ENCODE data around the gene BDP1. TPM values are rescaled to one million over a fixed set of nuclear protein-coding genes. Genes with fewer than 3 reads are reported as not detected.
"Not testable (repeated sequence)": the region's sequence is repeated elsewhere in the genome, so short reads cannot be mapped to it uniquely, and the experiment has no call there.

Gene BDP1, protein sequence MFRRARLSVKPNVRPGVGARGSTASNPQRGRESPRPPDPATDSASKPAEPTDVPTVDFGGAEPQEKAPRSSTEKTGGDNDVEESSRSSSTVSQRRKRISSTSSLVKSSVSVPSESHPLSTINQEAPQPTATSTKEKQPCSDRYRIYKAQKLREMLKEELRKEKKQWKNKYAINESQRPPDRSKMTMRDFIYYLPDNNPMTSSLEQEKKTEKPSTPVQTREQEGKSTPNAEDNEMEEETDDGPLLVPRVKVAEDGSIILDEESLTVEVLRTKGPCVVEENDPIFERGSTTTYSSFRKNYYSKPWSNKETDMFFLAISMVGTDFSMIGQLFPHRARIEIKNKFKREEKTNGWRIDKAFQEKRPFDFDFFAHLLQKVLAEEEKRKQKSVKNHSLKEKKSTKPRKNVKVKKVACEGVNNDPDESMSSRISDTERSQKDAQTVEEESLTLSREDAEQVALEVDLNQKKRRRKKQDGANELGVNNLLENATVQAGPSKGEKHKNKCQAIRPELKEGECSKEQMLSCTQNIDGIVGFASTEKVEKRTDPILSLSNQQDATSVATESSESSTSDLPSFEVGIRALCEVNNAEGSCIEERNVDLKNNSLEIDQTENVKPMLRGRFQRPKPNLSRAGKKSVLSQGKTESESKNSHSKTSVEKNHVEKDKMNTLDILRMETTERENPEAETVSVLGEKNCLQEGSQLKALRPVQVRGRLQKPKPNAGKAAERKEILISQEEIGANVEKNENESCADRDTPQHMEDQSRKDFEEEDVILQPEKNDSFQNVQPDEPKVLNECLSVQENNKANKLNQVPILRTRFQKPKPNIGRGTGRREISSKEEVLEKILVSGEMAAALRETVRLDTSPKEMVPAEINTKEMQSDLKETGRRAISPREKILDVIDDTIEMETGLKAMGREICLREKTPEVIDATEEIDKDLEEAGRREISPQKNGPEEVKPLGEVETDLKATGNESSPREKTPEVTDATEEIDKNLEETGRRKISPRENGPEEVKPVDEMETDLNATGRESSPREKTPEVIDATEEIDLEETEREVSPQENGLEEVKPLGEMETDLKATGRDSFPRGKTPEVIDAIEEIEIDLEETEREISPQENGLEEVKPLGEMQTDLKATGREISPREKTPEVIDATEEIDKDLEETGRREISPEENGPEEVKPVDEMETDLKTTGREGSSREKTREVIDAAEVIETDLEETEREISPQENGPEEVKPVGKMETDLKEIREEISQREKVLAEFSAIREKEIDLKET (N-terminal part only)
- total RNA-seq: 77.4 TPM
- 11.3 TPM for polyA plus RNA-seq

DNA sequence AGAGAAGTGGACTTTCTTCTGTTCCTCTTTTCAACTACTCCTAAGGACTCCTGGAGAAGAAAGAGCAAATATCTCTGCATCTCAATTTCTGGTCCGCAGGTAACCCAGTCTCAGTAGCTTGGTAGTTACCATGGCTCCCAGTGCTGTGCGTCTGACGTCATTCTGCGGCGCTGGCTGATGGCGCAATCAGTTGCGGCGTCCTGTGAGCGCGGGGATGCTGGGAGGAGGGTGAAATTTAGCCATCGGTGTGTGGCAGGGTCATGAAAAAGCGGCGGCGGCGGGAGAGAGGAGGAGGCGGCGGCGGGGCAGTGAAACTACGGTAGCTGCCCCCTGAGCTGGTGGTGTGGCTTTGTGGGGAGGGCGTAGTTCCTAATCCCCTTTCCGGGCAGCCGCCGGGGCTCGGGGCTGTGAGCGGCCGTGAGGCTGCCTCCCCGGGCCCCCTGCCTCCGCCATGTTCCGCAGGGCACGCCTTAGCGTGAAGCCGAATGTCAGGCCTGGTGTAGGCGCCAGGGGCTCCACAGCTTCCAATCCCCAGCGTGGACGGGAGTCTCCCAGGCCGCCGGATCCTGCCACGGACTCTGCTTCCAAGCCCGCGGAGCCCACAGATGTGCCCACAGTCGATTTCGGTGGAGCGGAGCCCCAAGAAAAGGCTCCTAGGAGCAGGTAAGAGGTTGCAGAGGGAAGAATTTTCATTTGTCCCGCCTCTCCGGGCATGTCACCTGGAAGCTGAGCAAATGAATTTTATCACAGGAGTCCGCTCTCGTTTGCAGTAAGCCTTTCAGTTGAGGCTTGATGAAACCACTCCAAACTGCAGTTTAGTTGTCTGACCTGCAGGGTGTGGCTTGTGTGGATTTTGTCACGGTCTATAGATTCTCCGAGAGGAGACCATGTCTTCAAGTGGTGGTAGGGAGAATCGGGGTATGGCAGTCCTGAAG lies at the start of gene BDP1:
BDP1 (plus strand) TSS at position 225 of the 935 bp plus-strand sequence; CDS start at position 452, 227 bp downstream.
- no peaks in the 10 kb centered on the region for H3K4me1 ChIP-seq (ENCODE audit: insufficient read depth)
- WGBS: under 1% methylated on average over 50 of the region's 50 CpGs
- peak within 1 kb of the TSS; percentile 85 for H3K4me3 ChIP-seq (ENCODE audit: low read depth, low read length)
- H3K36me3 ChIP-seq (ENCODE audit: insufficient read depth): no peaks in the 10 kb centered on the region
- peak within 1 kb of the TSS; percentile 97 for H3K27ac ChIP-seq (ENCODE audit: low read depth)
- peak; percentile 96 for DNase-seq (ENCODE audit: extremely low spot score)

DNA sequence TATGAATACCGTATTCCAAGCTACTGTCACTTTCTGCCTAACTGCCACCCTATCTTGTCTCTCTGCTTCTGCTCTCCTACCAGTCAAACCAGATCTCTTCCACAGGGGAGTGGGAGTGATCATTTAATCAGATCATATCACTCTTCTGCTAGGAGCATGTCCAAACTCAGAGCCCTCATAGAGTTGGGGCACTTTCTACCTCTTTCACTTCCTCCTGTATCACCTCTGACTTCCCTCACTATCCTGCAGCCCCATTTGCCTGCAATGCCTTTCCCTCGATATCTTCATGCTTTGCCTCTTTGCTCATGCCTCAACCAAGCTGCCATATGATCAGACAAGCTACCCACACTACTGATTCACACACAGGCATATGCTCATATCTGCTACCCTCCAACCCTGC lies 45.4 kb upstream of the BDP1 start:
- DNase-seq (ENCODE audit: extremely low spot score); H3K4me3 ChIP-seq (ENCODE audit: low read depth, low read length); H3K27ac ChIP-seq (ENCODE audit: low read depth); H3K36me3 ChIP-seq (ENCODE audit: insufficient read depth); H3K4me1 ChIP-seq (ENCODE audit: insufficient read depth): not testable (repeated sequence)
- 65% methylated on average over 2 of the region's 2 CpGs for WGBS

- not testable (repeated sequence) for DNase-seq (ENCODE audit: extremely low spot score); H3K36me3 ChIP-seq (ENCODE audit: insufficient read depth); H3K27ac ChIP-seq (ENCODE audit: low read depth); H3K4me3 ChIP-seq (ENCODE audit: low read depth, low read length); H3K4me1 ChIP-seq (ENCODE audit: insufficient read depth)
- 62% methylated on average over 1 of the region's 2 CpGs for WGBS
Measured at GRCh38 chr5:71415626-71416025, 39.8 kb upstream of the BDP1 start.

DNA sequence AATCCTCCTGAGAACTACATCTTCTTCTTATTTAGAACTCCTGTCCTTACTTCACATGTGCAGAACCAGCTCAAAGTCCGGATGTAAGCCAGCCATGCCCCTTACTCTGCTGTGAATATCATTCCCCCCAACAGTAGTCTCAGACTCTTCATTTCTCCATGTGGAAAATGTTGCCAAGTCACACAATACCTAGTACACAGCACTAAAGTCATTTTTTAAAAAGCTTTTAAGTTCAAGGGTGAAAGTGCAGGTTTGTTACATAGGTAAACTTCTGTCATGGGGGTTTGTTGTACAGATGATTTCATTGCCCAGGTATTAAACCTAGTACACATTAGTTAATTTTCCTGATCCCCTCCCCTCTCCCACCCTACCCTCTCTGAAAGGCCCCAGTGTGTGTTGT lies 37.4 kb upstream of the BDP1 start:
- H3K4me3 ChIP-seq (ENCODE audit: low read depth, low read length); DNase-seq (ENCODE audit: extremely low spot score); H3K4me1 ChIP-seq (ENCODE audit: insufficient read depth); H3K36me3 ChIP-seq (ENCODE audit: insufficient read depth); H3K27ac ChIP-seq (ENCODE audit: low read depth): not testable (repeated sequence)
- WGBS: 84% methylated on average over 1 of the region's 1 CpG

DNA sequence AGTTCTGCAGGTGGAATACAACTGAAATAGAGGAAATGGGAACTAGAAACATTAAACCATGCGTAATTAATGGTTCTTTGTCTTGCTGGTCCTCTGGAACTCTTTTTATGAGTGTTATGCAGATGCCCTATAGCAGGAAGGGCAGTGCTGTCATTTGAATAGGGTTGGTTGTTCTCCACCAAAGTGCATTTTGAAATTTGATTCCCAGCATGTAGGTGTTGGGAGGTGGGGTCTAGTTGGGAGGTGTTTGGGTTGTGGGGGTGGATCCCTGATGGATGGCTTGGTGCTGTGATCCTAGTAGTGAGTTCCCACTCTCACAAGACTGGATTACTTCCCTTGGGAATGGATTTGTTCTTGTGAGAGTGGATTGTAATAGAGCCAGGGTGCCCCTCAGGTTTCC lies 34.2 kb upstream of the BDP1 start:
- H3K27ac ChIP-seq (ENCODE audit: low read depth); H3K36me3 ChIP-seq (ENCODE audit: insufficient read depth); H3K4me1 ChIP-seq (ENCODE audit: insufficient read depth); H3K4me3 ChIP-seq (ENCODE audit: low read depth, low read length); DNase-seq (ENCODE audit: extremely low spot score): not testable (repeated sequence)
- WGBS: 38% methylated on average over 1 of the region's 1 CpG

GRCh38 chr5:71423896-71424295 lies 31.6 kb upstream of the BDP1 start:
- not testable (repeated sequence) for DNase-seq (ENCODE audit: extremely low spot score); H3K4me3 ChIP-seq (ENCODE audit: low read depth, low read length); H3K36me3 ChIP-seq (ENCODE audit: insufficient read depth); H3K27ac ChIP-seq (ENCODE audit: low read depth); H3K4me1 ChIP-seq (ENCODE audit: insufficient read depth)
- WGBS: 94% methylated on average over 3 of the region's 3 CpGs

- H3K27ac ChIP-seq (ENCODE audit: low read depth); DNase-seq (ENCODE audit: extremely low spot score); H3K4me3 ChIP-seq (ENCODE audit: low read depth, low read length); H3K4me1 ChIP-seq (ENCODE audit: insufficient read depth); H3K36me3 ChIP-seq (ENCODE audit: insufficient read depth): not testable (repeated sequence)
- 50% methylated on average over 2 of the region's 2 CpGs for WGBS
Measured at GRCh38 chr5:71426686-71427474, 28.6 kb upstream of the BDP1 start.

DNA sequence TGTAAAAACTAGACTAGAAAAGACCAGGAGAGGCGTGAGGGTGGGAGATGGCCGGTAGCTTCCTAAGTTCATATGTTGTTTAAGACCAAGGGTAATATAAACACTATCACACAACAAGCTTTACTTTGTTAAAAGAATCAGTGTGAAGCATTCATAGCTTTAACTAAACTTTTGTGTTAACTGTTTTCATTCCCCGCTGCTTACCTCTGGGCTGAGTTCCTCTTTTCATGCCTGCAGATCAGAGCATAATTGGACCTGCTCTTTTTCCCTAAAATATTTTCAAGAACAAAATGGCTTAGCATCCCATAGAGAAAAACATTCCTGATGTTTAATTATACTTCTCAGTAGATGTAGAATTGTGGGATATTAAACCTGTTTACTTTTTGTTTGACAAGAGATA lies 23.0 kb upstream of the BDP1 start:
- not testable (repeated sequence) for H3K4me3 ChIP-seq (ENCODE audit: low read depth, low read length); H3K36me3 ChIP-seq (ENCODE audit: insufficient read depth); DNase-seq (ENCODE audit: extremely low spot score); H3K27ac ChIP-seq (ENCODE audit: low read depth); H3K4me1 ChIP-seq (ENCODE audit: insufficient read depth)
- WGBS: 65% methylated on average over 3 of the region's 3 CpGs

- not testable (repeated sequence) for H3K27ac ChIP-seq (ENCODE audit: low read depth); H3K4me3 ChIP-seq (ENCODE audit: low read depth, low read length); H3K4me1 ChIP-seq (ENCODE audit: insufficient read depth); H3K36me3 ChIP-seq (ENCODE audit: insufficient read depth); DNase-seq (ENCODE audit: extremely low spot score)
- WGBS: 39% methylated on average over 3 of the region's 3 CpGs
Measured at GRCh38 chr5:71434825-71435224, 20.6 kb upstream of the BDP1 start.

GRCh38 chr5:71441564-71441963 lies 13.9 kb upstream of the BDP1 start:
- not testable (repeated sequence) for H3K36me3 ChIP-seq (ENCODE audit: insufficient read depth); H3K4me1 ChIP-seq (ENCODE audit: insufficient read depth); DNase-seq (ENCODE audit: extremely low spot score); H3K4me3 ChIP-seq (ENCODE audit: low read depth, low read length); H3K27ac ChIP-seq (ENCODE audit: low read depth)
- 96% methylated on average over 1 of the region's 1 CpG for WGBS

DNA sequence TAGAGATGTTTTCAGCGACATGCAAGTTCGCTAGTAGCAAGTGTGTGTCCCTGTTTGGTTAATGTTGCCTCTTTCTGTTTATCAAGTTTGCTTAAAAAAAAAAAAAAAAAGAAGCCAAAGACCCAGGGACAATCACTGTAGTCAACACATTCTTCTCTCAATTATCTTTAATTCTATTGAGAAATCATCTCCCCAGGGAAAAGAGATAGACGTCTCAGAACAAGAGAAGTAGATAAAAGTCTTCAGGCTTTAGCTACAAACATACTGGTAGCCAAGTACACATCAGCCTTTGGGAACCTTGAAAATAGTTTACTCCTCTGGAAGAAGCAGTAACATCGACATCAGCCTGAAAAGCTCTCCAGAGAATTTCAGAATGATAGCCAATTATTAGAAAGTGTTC lies 11.6 kb upstream of the BDP1 start:
- H3K36me3 ChIP-seq (ENCODE audit: insufficient read depth); DNase-seq (ENCODE audit: extremely low spot score); H3K27ac ChIP-seq (ENCODE audit: low read depth); H3K4me3 ChIP-seq (ENCODE audit: low read depth, low read length); H3K4me1 ChIP-seq (ENCODE audit: insufficient read depth): not testable (repeated sequence)
- WGBS: 67% methylated on average over 4 of the region's 4 CpGs

DNA sequence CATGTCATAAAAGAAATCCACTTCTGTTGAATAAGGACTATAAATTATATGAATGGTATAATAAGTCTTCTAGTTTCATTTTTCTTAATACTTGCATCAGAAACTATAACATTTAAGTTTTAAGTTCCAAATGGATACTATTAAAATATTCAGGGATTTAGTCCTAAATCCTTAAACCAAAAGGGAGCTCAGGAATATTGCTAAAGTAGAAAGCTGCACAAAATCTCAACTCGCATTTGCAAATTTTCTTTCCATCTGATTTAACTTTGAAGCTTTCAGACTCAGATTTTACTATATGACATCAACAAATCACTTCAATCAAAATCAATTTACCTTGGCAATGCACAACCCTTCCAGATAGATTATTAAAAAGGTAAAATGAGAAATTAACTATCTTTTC lies 10.4 kb upstream of the BDP1 start:
- not testable (repeated sequence) for H3K27ac ChIP-seq (ENCODE audit: low read depth); H3K4me3 ChIP-seq (ENCODE audit: low read depth, low read length); DNase-seq (ENCODE audit: extremely low spot score); H3K4me1 ChIP-seq (ENCODE audit: insufficient read depth); H3K36me3 ChIP-seq (ENCODE audit: insufficient read depth)
- WGBS: 72% methylated on average over 1 of the region's 1 CpG
